ENCODE data around the gene MYH9. TPM values are rescaled to one million over a fixed set of nuclear protein-coding genes. Genes with fewer than 3 reads are reported as not detected.

MYH9 gene
- total RNA-seq, 6 experiments from 2014 or later = 881 to 1,084 (median 937) TPM

GRCh38 chr22:36385491-36386350 lies 2.0 kb downstream of the MYH9 start:
- Mint-ChIP-seq H3K4me1 (ENCODE audit: low read depth) (peaks cover 48% of the 10 kb centered on the region), H3K27me3 (ENCODE audit: insufficient read depth) (peaks cover 14% of the 10 kb centered on the region), H3K4me3 (peak overlapping the region; percentile 96), H3K9me3 (no peaks in the 10 kb centered on the region), H3K36me3 (ENCODE audit: low read depth) (peaks cover 34% of the 10 kb centered on the region), H3K27ac (peak overlapping the region; percentile 90)
- no peak for TF ChIP-seq CTCF (IDR thresholded peaks at IDR 0.05)
- DNase-seq = peak; percentile 70

GRCh38 chr22:36384766-36385481 lies 2.8 kb downstream of the MYH9 start:
- Mint-ChIP-seq H3K4me3 (peak overlapping the region; percentile 96), H3K27ac (peak overlapping the region; percentile 90), H3K36me3 (ENCODE audit: low read depth) (peaks cover 37% of the 10 kb centered on the region), H3K9me3 (no peaks in the 10 kb centered on the region), H3K4me1 (ENCODE audit: low read depth) (peaks cover 52% of the 10 kb centered on the region), H3K27me3 (ENCODE audit: insufficient read depth) (peaks cover 14% of the 10 kb centered on the region)
- no peak for DNase-seq
- no peak for TF ChIP-seq CTCF (IDR thresholded peaks at IDR 0.05)

- H3K27me3 Mint-ChIP-seq (ENCODE audit: insufficient read depth) = peaks cover 11% of the 10 kb centered on the region
Measured at GRCh38 chr22:36383110-36383581, 4.6 kb downstream of the MYH9 start.

GRCh38 chr22:36381513-36382128 lies 6.1 kb downstream of the MYH9 start:
- no peaks in the 10 kb centered on the region for H3K9me3 Mint-ChIP-seq
- H3K36me3 Mint-ChIP-seq (ENCODE audit: low read depth) = peaks cover 54% of the 10 kb centered on the region
- no peak for TF ChIP-seq CTCF (IDR thresholded peaks at IDR 0.05)
- no peak for DNase-seq
- H3K4me3 Mint-ChIP-seq = peak overlapping the region; percentile 35; the same call in 1 of the 2 replicates
- H3K27ac Mint-ChIP-seq = peak overlapping the region; percentile 42
- peaks cover 70% of the 10 kb centered on the region for H3K4me1 Mint-ChIP-seq (ENCODE audit: low read depth)
- peaks cover 19% of the 10 kb centered on the region for H3K27me3 Mint-ChIP-seq (ENCODE audit: insufficient read depth)

More at GRCh38 chr22:36383110-36383581, 4.6 kb downstream of the MYH9 start:
- TF ChIP-seq CTCF (IDR thresholded peaks at IDR 0.05) = no peak
- Mint-ChIP-seq H3K36me3 (ENCODE audit: low read depth) (peaks cover 47% of the 10 kb centered on the region), H3K4me3 (peak overlapping the region; percentile 87), H3K27ac (peak overlapping the region; percentile 86), H3K9me3 (no peaks in the 10 kb centered on the region), H3K4me1 (ENCODE audit: low read depth) (peaks cover 57% of the 10 kb centered on the region)
- peak; percentile 82 for DNase-seq

GRCh38 chr22:36379593-36380361 lies 8.0 kb downstream of the MYH9 start:
- no peak for TF ChIP-seq CTCF (IDR thresholded peaks at IDR 0.05)
- peak overlapping the region; percentile 23; the same call in 1 of the 2 replicates for H3K4me3 Mint-ChIP-seq
- H3K36me3 Mint-ChIP-seq (ENCODE audit: low read depth) = peaks cover 43% of the 10 kb centered on the region
- H3K27me3 Mint-ChIP-seq (ENCODE audit: insufficient read depth) = peaks cover 14% of the 10 kb centered on the region
- no peak for DNase-seq
- no peaks in the 10 kb centered on the region for H3K9me3 Mint-ChIP-seq
- peaks cover 72% of the 10 kb centered on the region for H3K4me1 Mint-ChIP-seq (ENCODE audit: low read depth)
- peak overlapping the region; percentile 56 for H3K27ac Mint-ChIP-seq
